IMR-90 (cell line): ENCODE measurements around the gene CPLX1.

Source experiments
- CHD1 ChIP-seq: IDR thresholded peaks from 2 replicates; pipeline ENCODE4 v1.6.1; 2012; ENCODE audit warnings: low read depth, low read length, improper control_type of control experiment
- CTCF ChIP-seq: conservative IDR thresholded peaks from 2 replicates; pipeline ENCODE4 v1.5.1; 2012; ENCODE audit warnings: mild to moderate bottlenecking, low read depth, low read length, improper control_type of control experiment
- FOS ChIP-seq: fragments of 150-350 bp; IDR thresholded peaks from 2 replicates; pipeline ENCODE4 v1.6.1; 2016; ENCODE audit warnings: low read depth, low read length
- POLR2A ChIP-seq: IDR thresholded peaks from 2 replicates; pipeline ENCODE4 v1.6.1; 2012; ENCODE audit warnings: mild to moderate bottlenecking, low read depth, low read length
- RAD21 ChIP-seq: IDR thresholded peaks from 2 replicates; pipeline ENCODE4 v1.6.1; 2012; ENCODE audit warnings: low read length, improper control_type of control experiment

- TF ChIP-seq RAD21 (no peak), CTCF (no peak), POLR2A (no peak), FOS (no peak), CHD1 (no peak)
Measured at GRCh38 chr4:858831-859451, 33.0 kb upstream of the CPLX1 start.
